Tibial nerve (tissue), 4 donors: ENCODE measurements around the gene HLCS.

Experiments
- EP300 ChIP-seq, 2 donors: sonication (generic); formaldehyde crosslinking; IDR thresholded peaks; one replicate each; pipeline ENCODE4 v1.6.1; 2017; ENCODE audit warnings: antibody characterized with exemption in 2 of 2, mild to moderate bottlenecking in 1 of 2
- POLR2A ChIP-seq, 2 donors: fragments of 450-650 bp; IDR thresholded peaks; one replicate each; pipeline ENCODE4 v1.6.1; 2017; ENCODE audit warnings: antibody characterized with exemption in 2 of 2, mild to moderate bottlenecking in 2 of 2, moderate library complexity in 2 of 2
- TF ChIP-seq, protein P1 (sequence below), 5 experiments: fragments of 200-600 bp in 3 of 5; fragments of 450-650 bp in 2 of 5; sonication (generic) in 3 of 5; IDR thresholded peaks; one replicate each; pipeline ENCODE4 v1.5.1; 2016 to 2019; ENCODE audit warnings: antibody characterized with exemption in 5 of 5, mild to moderate bottlenecking in 3 of 5, moderate library complexity in 2 of 5

DNA sequence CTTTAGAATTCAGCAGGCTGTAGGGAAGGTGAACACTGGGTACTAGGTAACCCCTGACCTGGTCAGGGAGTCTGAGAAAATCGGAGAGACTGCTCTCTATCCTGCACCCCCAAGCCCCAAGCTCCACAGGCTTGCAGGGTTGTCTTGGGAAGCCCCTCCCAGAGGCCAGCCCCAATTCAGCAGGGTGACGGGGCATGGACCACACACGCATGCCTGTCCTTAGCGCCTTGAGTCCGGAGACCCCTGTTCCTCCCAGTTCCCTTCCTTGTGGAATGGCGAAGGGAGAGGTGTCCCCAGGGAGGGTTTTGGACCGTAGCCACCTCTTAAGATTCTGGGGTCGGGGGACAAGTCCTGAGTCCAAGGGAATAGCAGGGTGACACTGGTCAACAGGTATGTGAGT, 116.1 kb downstream of the HLCS start:
- TF ChIP-seq, protein P1, sequence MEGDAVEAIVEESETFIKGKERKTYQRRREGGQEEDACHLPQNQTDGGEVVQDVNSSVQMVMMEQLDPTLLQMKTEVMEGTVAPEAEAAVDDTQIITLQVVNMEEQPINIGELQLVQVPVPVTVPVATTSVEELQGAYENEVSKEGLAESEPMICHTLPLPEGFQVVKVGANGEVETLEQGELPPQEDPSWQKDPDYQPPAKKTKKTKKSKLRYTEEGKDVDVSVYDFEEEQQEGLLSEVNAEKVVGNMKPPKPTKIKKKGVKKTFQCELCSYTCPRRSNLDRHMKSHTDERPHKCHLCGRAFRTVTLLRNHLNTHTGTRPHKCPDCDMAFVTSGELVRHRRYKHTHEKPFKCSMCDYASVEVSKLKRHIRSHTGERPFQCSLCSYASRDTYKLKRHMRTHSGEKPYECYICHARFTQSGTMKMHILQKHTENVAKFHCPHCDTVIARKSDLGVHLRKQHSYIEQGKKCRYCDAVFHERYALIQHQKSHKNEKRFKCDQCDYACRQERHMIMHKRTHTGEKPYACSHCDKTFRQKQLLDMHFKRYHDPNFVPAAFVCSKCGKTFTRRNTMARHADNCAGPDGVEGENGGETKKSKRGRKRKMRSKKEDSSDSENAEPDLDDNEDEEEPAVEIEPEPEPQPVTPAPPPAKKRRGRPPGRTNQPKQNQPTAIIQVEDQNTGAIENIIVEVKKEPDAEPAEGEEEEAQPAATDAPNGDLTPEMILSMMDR (IDR thresholded peaks at IDR 0.05): no peak
- TF ChIP-seq POLR2A (IDR thresholded peaks at IDR 0.05): no peak
- TF ChIP-seq EP300 (IDR thresholded peaks at IDR 0.05): no peak
